Measurements from ENCODE around the gene EPB41.
A peak's percentile ranks its signal among the peaks of the same experiment; 100 is the strongest.

The EPB41 gene

DNA sequence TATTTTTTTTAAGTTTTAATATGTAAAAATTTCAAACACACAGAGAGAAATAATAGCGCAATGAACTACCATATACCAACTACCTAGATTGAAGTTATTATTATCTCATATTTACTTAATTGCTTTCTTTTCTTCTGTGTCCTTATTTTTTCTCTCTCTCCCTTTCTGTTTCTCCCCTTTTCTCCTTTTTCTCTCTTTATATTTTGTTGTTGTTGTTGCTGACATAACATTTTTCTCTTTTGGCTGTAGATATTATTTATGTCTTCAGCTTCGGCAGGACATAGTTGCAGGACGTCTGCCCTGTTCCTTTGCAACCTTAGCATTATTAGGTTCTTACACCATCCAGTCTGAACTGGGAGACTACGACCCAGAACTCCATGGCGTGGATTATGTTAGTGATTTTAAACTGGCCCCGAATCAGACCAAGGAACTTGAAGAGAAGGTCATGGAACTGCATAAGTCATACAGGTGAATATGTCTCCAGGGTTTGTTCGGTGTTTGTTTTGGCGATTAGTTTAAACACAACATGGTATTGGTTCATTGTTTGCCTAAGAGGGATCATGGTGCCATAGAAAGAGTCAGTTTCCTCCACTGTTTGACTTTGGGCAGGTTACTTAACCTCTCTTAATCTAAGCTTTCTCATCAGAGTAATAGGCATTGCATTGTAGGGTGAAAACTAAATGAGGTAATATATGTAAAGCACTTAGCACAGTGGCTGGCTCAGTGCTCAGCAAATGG is 103.8 kb downstream of the EPB41 start:
- Histone ChIP-seq H3K4me1 (ENCODE audit: control insufficient read depth, insufficient read depth, low read length) (no peaks in the 10 kb centered on the region), H3K36me3 (ENCODE audit: control insufficient read depth in 2 of 2, insufficient read depth in 1 of 2, low read length in 2 of 2) (peaks cover 0 to 19% of the 10 kb centered on the region in 2 experiments; a peak in 2 of 3 replicates), H3K9me3 (ENCODE audit: control insufficient read depth, insufficient read depth, low read depth, low read length) (no peaks in the 10 kb centered on the region), H3K27ac (ENCODE audit: extremely low read depth, low read depth, low read length) (no peak overlapping the region), H3K4me3 (ENCODE audit: low read depth, low read length) (no peak overlapping the region)
- POLR2A ChIA-PET, result no interaction called here
- CTCF ChIA-PET, result interaction anchor here (0.8 to 2.6 kb wide), 4 partner anchors 15 to 143 kb away, joined by 3 to 12 read pairs (median 3); no protein-coding TSS in a partner anchor
- TF ChIP-seq ZNF2 (tag by site-specific recombination; IDR thresholded peaks at IDR 0.05), result no peak
- peak; percentile 44; the same call in 1 of the 2 replicates for TF ChIP-seq PRDM1 (tag by site-specific recombination; IDR thresholded peaks at IDR 0.05)

DNA sequence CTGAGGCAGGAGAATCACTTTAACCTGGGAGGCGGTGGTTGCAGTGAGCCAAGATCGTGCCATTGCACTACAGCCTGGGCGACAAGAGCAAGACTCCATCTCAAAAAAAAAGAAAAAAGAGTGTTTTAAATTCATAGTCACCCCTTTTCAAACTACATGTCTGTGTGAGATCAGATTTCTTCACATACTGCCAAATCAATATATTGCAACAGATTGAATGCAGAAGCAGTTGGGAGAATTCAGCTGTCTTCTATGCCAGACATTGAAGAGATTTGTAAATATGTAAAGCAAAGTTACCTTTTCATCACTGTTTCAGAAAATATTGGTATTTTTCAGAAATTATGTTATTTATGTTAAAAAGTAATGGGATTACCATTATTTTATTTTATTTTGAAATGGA is 108.3 kb downstream of the EPB41 start:
- H3K4me3 ChIP-seq (ENCODE audit: low read depth, low read length), result no peak overlapping the region
- no peaks in the 10 kb centered on the region for H3K4me1 ChIP-seq (ENCODE audit: control insufficient read depth, insufficient read depth, low read length)
- no peak overlapping the region for H3K27ac ChIP-seq (ENCODE audit: extremely low read depth, low read depth, low read length)
- TF ChIP-seq ZNF626 (tag by site-specific recombination; IDR thresholded peaks at IDR 0.05) (no peak), YY2 (tag by site-specific recombination; IDR thresholded peaks at IDR 0.05) (no peak), ZNF214 (tag by site-specific recombination; IDR thresholded peaks at IDR 0.05; ENCODE audit: borderline replicate concordance) (no peak), KLF17 (tag by site-specific recombination; IDR thresholded peaks at IDR 0.05) (no peak)
- TF ChIP-seq, protein P1, sequence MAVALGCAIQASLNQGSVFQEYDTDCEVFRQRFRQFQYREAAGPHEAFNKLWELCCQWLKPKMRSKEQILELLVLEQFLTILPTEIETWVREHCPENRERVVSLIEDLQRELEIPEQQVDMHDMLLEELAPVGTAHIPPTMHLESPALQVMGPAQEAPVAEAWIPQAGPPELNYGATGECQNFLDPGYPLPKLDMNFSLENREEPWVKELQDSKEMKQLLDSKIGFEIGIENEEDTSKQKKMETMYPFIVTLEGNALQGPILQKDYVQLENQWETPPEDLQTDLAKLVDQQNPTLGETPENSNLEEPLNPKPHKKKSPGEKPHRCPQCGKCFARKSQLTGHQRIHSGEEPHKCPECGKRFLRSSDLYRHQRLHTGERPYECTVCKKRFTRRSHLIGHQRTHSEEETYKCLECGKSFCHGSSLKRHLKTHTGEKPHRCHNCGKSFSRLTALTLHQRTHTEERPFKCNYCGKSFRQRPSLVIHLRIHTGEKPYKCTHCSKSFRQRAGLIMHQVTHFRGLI (tag by site-specific recombination; IDR thresholded peaks at IDR 0.05), result no peak
- TF ChIP-seq, protein P2, sequence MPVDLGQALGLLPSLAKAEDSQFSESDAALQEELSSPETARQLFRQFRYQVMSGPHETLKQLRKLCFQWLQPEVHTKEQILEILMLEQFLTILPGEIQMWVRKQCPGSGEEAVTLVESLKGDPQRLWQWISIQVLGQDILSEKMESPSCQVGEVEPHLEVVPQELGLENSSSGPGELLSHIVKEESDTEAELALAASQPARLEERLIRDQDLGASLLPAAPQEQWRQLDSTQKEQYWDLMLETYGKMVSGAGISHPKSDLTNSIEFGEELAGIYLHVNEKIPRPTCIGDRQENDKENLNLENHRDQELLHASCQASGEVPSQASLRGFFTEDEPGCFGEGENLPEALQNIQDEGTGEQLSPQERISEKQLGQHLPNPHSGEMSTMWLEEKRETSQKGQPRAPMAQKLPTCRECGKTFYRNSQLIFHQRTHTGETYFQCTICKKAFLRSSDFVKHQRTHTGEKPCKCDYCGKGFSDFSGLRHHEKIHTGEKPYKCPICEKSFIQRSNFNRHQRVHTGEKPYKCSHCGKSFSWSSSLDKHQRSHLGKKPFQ (tag by site-specific recombination; IDR thresholded peaks at IDR 0.05), result no peak
- H3K9me3 ChIP-seq (ENCODE audit: control insufficient read depth, insufficient read depth, low read depth, low read length), result no peaks in the 10 kb centered on the region
- H3K36me3 ChIP-seq (ENCODE audit: control insufficient read depth in 2 of 2, insufficient read depth in 1 of 2, low read length in 2 of 2), result peaks cover 3 to 15% of the 10 kb centered on the region in 2 experiments; a peak in 2 of 3 replicates
- ChIA-PET POLR2A (no interaction called here), CTCF (interaction anchor here (0.6 to 1.9 kb wide), 4 partner anchors 8 to 232 kb away, joined by 3 to 6 read pairs (median 4); no protein-coding TSS in a partner anchor)

DNA sequence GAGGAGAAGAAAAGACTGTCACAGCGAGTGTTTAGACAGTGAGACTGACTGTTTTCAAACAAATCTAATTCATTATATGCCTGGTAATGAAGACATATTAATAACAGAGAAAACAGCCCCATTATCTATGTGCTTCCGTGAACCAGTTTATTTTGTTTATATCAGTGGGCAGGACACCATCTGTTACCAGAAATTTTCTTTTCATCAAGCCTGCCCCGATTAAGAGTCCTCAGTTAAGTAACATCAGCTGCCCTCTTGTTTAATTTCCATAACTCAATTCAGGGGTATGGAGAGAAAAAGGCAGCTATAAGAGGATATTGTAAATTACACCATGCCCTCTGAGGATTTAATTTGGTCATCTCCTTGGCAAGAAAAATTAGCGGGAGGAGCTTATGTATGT is 115.3 kb downstream of the EPB41 start:
- H3K9me3 ChIP-seq (ENCODE audit: control insufficient read depth, insufficient read depth, low read depth, low read length), result no peaks in the 10 kb centered on the region
- H3K27ac ChIP-seq (ENCODE audit: extremely low read depth, low read depth, low read length), result no peak overlapping the region
- TF ChIP-seq ZBTB21 (tag by site-specific recombination; IDR thresholded peaks at IDR 0.05), result no peak
- no peak for TF ChIP-seq ZNF629 (tag by site-specific recombination; IDR thresholded peaks at IDR 0.05)
- no peak for TF ChIP-seq ZNF776 (tag by site-specific recombination; IDR thresholded peaks at IDR 0.05; ENCODE audit: borderline replicate concordance)
- TF ChIP-seq ZNF510 (tag by site-specific recombination; IDR thresholded peaks at IDR 0.05; ENCODE audit: insufficient replicate concordance), result no peak
- TF ChIP-seq ZNF23 (tag by site-specific recombination; IDR thresholded peaks at IDR 0.05; ENCODE audit: borderline replicate concordance), result no peak
- TF ChIP-seq ZNF621 (tag by site-specific recombination; IDR thresholded peaks at IDR 0.05), result no peak
- TF ChIP-seq ZNF585B (tag by site-specific recombination; IDR thresholded peaks at IDR 0.05), result no peak
- TF ChIP-seq ZBTB8A (tag by site-specific recombination; IDR thresholded peaks at IDR 0.05), result no peak
- no peak for TF ChIP-seq ZNF404 (tag by site-specific recombination; IDR thresholded peaks at IDR 0.05)
- no peak for TF ChIP-seq ZNF626 (tag by site-specific recombination; IDR thresholded peaks at IDR 0.05)
- no peak for TF ChIP-seq PRDM2 (tag by site-specific recombination; IDR thresholded peaks at IDR 0.05; ENCODE audit: borderline replicate concordance)
- H3K4me3 ChIP-seq (ENCODE audit: low read depth, low read length), result no peak overlapping the region
- ChIA-PET POLR2A (interaction anchor here (1.4 kb wide), 1 partner anchor 116 kb away, joined by 3 read pairs; the partner anchor contains the start of gene EPB41), CTCF (interaction anchor here (1.0 to 13.2 kb wide), 3 partner anchors 140 to 245 kb away, joined by 3 to 348 read pairs (median 6); no protein-coding TSS in a partner anchor)
- peaks cover 0 to 7% of the 10 kb centered on the region in 2 experiments; a peak in 1 of 3 replicates for H3K36me3 ChIP-seq (ENCODE audit: control insufficient read depth in 2 of 2, insufficient read depth in 1 of 2, low read length in 2 of 2)
- no peaks in the 10 kb centered on the region for H3K4me1 ChIP-seq (ENCODE audit: control insufficient read depth, insufficient read depth, low read length)
